Progenitor cell of endocrine pancreas (in vitro differentiated cells): ENCODE results near the gene METTL6. TPM values are rescaled to one million over a fixed set of nuclear protein-coding genes. Genes with fewer than 3 reads are reported as not detected.
"Not testable (repeated sequence)": the region's sequence is repeated elsewhere in the genome, so short reads cannot be mapped to it uniquely, and the experiment has no call there.

Source experiments
- DNase-seq: peaks from one replicate; pipeline ENCODE4 v3.0.0; 2021; ENCODE audit warnings: low spot score; ENCODE audit not compliant: unreplicated experiment
- H3K27ac Mint-ChIP-seq: 2 replicates; pipeline ENCODE4 v1.8.0; 2021; ENCODE audit warnings: mild to moderate bottlenecking, moderate library complexity, mixed read lengths
- H3K27me3 Mint-ChIP-seq: 2 replicates; pipeline ENCODE4 v1.8.0; 2021; ENCODE audit warnings: mixed read lengths
- H3K36me3 Mint-ChIP-seq: 2 replicates; pipeline ENCODE4 v1.8.0; 2022; ENCODE audit warnings: mixed read lengths; ENCODE audit not compliant: insufficient read depth
- H3K4me1 Mint-ChIP-seq: 2 replicates; pipeline ENCODE4 v1.8.0; 2021; ENCODE audit warnings: low read depth, mixed read lengths
- H3K4me3 Mint-ChIP-seq: 2 replicates; pipeline ENCODE4 v1.8.0; 2021; ENCODE audit warnings: low read depth, mild to moderate bottlenecking, moderate library complexity, mixed read lengths
- H3K9me3 Mint-ChIP-seq: 2 replicates; pipeline ENCODE4 v1.8.0; 2021; ENCODE audit warnings: low read depth, mixed read lengths
- total RNA-seq: library from RNA; stranded (reverse); gene quantifications from 2 replicates; pipeline ENCODE4 v1.2.1, GENCODE V29; 2021
- TF ChIP-seq, protein P1 (sequence below): fragments of 200-600 bp; sonication (generic); IDR thresholded peaks from one replicate; pipeline ENCODE4 v1.5.0; 2021; ENCODE audit warnings: antibody characterized with exemption, mild to moderate bottlenecking; ENCODE audit not compliant: unreplicated experiment

METTL6 gene
- total RNA-seq, 1 donor from 2014 or later: 28.2 TPM

DNA sequence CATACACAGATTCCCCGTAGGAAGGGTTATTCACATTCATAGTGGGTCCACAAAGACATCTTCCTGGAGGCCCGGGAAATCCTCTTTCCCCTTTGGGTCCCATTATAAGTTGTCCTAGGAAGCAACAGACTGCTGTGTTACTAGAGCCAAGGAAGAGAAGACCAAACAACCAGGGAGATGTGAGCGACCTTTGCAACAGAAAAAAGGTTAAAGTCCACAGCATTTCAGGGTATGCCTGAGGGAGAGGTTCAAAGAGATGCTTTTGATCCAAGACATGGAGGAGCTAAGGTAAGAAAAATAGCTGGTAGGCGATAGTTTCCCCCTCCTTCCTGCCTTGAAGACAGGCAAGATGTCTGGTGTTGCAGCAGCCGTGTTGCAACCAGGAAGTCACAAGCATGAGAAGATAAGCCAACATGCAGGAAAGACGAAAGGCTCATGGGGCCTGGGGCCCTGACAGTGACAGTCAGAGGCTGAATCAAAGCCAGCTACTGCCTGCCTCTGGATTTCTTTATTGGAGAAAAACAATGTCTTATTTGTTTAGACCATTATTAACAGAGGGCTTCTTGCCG, 31.0 kb upstream of the METTL6 start:
- no peak for DNase-seq

DNA sequence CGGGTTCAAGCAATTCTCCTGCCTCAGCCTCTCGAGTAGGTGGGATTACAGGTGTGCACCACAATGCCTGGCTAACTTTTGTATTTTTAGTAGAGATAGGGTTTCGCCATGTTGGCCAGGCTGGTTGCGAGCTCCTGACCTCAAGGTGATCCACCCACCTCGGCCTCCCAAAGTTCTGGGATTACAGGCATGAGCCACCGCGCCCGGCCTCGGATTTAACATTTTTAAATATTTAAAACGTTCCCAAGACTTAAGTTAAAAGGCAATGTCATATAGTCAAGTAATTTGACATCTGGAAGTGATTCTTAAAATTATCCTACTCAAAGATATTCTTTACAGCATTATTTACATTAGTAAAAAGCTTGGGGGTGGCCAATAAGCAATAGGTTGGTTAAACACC, 29.6 kb upstream of the METTL6 start:
- not testable (repeated sequence) for DNase-seq, H3K4me3 Mint-ChIP-seq, H3K36me3 Mint-ChIP-seq, H3K27ac Mint-ChIP-seq, H3K9me3 Mint-ChIP-seq, H3K27me3 Mint-ChIP-seq, H3K4me1 Mint-ChIP-seq

More for the DNA sequence above, 31.0 kb upstream of the METTL6 start:
- H3K27ac Mint-ChIP-seq: no peak overlapping the region
- no peaks in the 10 kb centered on the region for H3K27me3 Mint-ChIP-seq
- H3K4me3 Mint-ChIP-seq: no peak overlapping the region
- TF ChIP-seq, protein P1, sequence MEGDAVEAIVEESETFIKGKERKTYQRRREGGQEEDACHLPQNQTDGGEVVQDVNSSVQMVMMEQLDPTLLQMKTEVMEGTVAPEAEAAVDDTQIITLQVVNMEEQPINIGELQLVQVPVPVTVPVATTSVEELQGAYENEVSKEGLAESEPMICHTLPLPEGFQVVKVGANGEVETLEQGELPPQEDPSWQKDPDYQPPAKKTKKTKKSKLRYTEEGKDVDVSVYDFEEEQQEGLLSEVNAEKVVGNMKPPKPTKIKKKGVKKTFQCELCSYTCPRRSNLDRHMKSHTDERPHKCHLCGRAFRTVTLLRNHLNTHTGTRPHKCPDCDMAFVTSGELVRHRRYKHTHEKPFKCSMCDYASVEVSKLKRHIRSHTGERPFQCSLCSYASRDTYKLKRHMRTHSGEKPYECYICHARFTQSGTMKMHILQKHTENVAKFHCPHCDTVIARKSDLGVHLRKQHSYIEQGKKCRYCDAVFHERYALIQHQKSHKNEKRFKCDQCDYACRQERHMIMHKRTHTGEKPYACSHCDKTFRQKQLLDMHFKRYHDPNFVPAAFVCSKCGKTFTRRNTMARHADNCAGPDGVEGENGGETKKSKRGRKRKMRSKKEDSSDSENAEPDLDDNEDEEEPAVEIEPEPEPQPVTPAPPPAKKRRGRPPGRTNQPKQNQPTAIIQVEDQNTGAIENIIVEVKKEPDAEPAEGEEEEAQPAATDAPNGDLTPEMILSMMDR: no peak
- no peaks in the 10 kb centered on the region for H3K4me1 Mint-ChIP-seq
- H3K9me3 Mint-ChIP-seq: peaks cover 3% of the 10 kb centered on the region
- peaks cover 5% of the 10 kb centered on the region for H3K36me3 Mint-ChIP-seq

DNA sequence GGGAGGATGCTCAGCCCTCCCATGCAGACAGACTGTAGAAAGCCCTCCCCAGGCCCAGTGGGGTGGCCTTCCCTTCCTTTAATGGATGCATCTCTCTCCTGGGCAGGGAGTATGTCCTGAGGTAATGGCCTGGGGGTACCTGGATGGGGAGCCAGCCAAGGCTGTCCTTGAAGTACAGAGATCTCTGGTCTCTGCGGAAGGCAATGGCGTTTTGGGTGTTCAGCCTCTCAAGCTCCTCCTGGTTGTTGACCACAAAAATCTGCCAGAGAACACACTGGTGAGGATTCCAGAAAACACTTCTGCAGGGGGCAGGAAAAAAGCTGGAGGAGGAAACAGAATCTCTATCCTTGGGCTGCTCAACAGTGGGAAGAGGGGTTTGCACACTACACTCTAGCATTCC, 29.0 kb upstream of the METTL6 start:
- no peak for DNase-seq
- Mint-ChIP-seq H3K4me3 (no peak overlapping the region), H3K9me3 (peaks cover 3% of the 10 kb centered on the region), H3K36me3 (peaks cover 5% of the 10 kb centered on the region), H3K4me1 (no peaks in the 10 kb centered on the region), H3K27me3 (no peaks in the 10 kb centered on the region), H3K27ac (no peak overlapping the region)
- TF ChIP-seq, protein P1: no peak

- peaks cover 3% of the 10 kb centered on the region for H3K9me3 Mint-ChIP-seq
- no peaks in the 10 kb centered on the region for H3K27me3 Mint-ChIP-seq
- DNase-seq: no peak
- peaks cover 7% of the 10 kb centered on the region for H3K36me3 Mint-ChIP-seq
- no peak overlapping the region for H3K4me3 Mint-ChIP-seq
- TF ChIP-seq, protein P1: no peak
- H3K4me1 Mint-ChIP-seq: no peaks in the 10 kb centered on the region
- no peak overlapping the region for H3K27ac Mint-ChIP-seq
Observed at GRCh38 chr3:15455756-15456155, 28.4 kb upstream of the METTL6 start.

DNA sequence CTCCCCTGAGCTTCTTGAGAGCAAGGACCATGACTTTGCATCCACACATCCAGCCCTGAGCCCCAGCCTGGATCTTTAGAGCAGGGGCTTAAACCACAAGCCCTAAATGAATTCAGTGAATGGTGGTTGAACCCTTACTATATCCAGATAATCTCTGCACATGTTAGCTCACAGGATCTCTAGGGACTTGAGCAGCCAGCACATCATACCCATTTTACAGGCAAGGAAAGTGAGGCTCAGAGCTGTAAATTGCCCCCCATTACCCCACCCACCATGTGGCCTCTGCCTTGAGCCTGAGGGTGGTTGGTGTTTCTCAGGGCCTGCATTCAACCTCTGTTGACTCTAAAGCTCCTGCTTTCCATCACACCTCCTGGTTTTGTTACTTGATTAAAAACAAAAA, 27.6 kb upstream of the METTL6 start:
- H3K27ac Mint-ChIP-seq: no peak overlapping the region
- peaks cover 3% of the 10 kb centered on the region for H3K9me3 Mint-ChIP-seq
- peaks cover 7% of the 10 kb centered on the region for H3K36me3 Mint-ChIP-seq
- H3K4me1 Mint-ChIP-seq: no peaks in the 10 kb centered on the region
- no peak overlapping the region for H3K4me3 Mint-ChIP-seq
- H3K27me3 Mint-ChIP-seq: no peaks in the 10 kb centered on the region
- TF ChIP-seq, protein P1: no peak
- no peak for DNase-seq

GRCh38 chr3:15453991-15454625, 26.8 kb upstream of the METTL6 start:
- H3K27ac Mint-ChIP-seq: no peak overlapping the region
- no peaks in the 10 kb centered on the region for H3K27me3 Mint-ChIP-seq
- no peak for DNase-seq
- peaks cover 6% of the 10 kb centered on the region for H3K36me3 Mint-ChIP-seq
- H3K4me1 Mint-ChIP-seq: no peaks in the 10 kb centered on the region
- TF ChIP-seq, protein P1: no peak
- no peak overlapping the region for H3K4me3 Mint-ChIP-seq
- peaks cover 3% of the 10 kb centered on the region for H3K9me3 Mint-ChIP-seq
